Left ventricle myocardium inferior (tissue), 1 donor: ENCODE data around the gene VGLL1. TPM values are rescaled to one million over a fixed set of nuclear protein-coding genes. Genes with fewer than 3 reads are reported as not detected.

ENCODE experiments used
- DNase-seq: peaks from one replicate; pipeline ENCODE4 v3.0.0-alpha.2; 2020
- H3K27ac ChIP-seq: fragments of 200-600 bp; replicated peaks from 2 replicates; pipeline ENCODE4 v1.8.0; 2021
- H3K27me3 ChIP-seq: fragments of 200-600 bp; 2 replicates; pipeline ENCODE4 v1.8.0; 2021; ENCODE audit warnings: low read depth
- H3K36me3 ChIP-seq: fragments of 200-600 bp; 2 replicates; pipeline ENCODE4 v1.8.0; 2021
- H3K4me1 ChIP-seq: fragments of 200-600 bp; 2 replicates; pipeline ENCODE4 v1.8.0; 2021
- H3K4me3 ChIP-seq: fragments of 200-600 bp; 2 replicates; pipeline ENCODE4 v1.8.0; 2021; ENCODE audit warnings: mild to moderate bottlenecking, moderate library complexity
- H3K9me3 ChIP-seq: fragments of 200-600 bp; replicated peaks from 2 replicates; pipeline ENCODE4 v1.8.0; 2021
- intact Hi-C: fragments of 100-400 bp; cut with micrococcal nuclease; formaldehyde crosslinking; loops from one replicate; pipeline ENCODE4 v1.11.0; 2022
- long read RNA-seq: library from polyadenylated mRNA; unstranded; transcript quantifications from one replicate; pipeline ENCODE4 v2.0.0, GENCODE V29; 2021
- total RNA-seq: library from RNA; stranded (reverse); fragmentation: NEBNext Ultra II Directional; extraction: Animal tissue kit (Norgen Biotek cat#: 25700); gene quantifications from one replicate; pipeline ENCODE4 v1.2.1, GENCODE V29; 2021
- TF ChIP-seq, protein P1 (sequence below): fragments of 200-600 bp; IDR thresholded peaks from 2 replicates; pipeline ENCODE4 v1.8.0; 2021; ENCODE audit warnings: antibody characterized with exemption, mild to moderate bottlenecking, borderline replicate concordance
- donor health status: DM: no; HTN: yes; CAD: no; lungs with severe emphysema.

Gene VGLL1, protein sequence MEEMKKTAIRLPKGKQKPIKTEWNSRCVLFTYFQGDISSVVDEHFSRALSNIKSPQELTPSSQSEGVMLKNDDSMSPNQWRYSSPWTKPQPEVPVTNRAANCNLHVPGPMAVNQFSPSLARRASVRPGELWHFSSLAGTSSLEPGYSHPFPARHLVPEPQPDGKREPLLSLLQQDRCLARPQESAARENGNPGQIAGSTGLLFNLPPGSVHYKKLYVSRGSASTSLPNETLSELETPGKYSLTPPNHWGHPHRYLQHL
- not detected for total RNA-seq
- long read RNA-seq, result 0 reads

DNA sequence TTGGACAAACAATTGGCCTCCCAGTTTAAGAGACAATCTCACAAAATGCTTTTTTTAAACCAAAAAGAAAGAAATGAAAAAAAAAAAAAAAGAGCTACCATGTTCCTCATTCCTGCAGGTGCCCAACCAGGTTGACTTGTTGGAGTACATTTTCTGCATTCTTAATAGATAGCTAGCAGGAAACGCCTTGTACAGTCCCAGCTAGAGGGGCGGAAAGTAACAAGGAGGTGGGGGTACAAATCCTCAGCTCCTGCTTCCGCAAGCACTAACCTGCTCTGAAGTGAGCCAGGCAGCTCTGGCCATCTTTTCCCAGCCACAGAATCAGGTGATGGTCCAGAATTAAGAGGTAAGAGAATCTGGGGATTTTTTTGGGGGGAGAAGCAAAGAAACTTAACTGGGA, at the start of gene VGLL1:
TSS of gene VGLL1 (plus strand) at position 265 of the 400 bp plus-strand sequence. CDS start 3,806 bp downstream, outside the sequence.
- DNase-seq, result no peak

DNA sequence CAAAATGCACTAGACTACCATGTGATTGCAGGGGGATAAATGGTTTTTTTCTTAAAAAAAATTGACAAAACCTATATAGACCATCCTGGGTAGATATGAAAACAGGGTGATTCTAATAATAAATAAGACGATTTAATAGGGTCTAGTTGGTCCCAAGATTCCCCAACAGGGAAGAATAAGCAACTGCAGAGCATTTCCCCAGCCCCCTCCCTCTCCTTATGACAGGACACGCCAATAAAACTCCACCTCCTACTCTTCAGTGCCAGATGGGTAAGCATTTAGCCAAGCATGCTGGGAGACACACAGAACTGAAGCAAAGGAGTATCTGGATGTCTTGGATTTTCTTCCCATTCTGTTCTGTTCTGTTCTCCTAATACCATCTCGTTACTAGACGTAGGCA, 44.4 kb upstream of the VGLL1 start, which contains the start of gene BRS3:
TSS of gene BRS3 (plus strand) at position 301 of the 400 bp plus-strand sequence. CDS start 168 bp downstream, outside the sequence.
- Histone ChIP-seq H3K9me3 (no peaks in the 10 kb centered on the region), H3K27ac (no peak within 1 kb of the TSS), H3K4me1 (no peaks in the 10 kb centered on the region), H3K27me3 (peaks cover 24% of the 10 kb centered on the region), H3K4me3 (no peak within 1 kb of the TSS), H3K36me3 (no peaks in the 10 kb centered on the region)
- intact Hi-C loops, result no loop called here
- TF ChIP-seq, protein P1, sequence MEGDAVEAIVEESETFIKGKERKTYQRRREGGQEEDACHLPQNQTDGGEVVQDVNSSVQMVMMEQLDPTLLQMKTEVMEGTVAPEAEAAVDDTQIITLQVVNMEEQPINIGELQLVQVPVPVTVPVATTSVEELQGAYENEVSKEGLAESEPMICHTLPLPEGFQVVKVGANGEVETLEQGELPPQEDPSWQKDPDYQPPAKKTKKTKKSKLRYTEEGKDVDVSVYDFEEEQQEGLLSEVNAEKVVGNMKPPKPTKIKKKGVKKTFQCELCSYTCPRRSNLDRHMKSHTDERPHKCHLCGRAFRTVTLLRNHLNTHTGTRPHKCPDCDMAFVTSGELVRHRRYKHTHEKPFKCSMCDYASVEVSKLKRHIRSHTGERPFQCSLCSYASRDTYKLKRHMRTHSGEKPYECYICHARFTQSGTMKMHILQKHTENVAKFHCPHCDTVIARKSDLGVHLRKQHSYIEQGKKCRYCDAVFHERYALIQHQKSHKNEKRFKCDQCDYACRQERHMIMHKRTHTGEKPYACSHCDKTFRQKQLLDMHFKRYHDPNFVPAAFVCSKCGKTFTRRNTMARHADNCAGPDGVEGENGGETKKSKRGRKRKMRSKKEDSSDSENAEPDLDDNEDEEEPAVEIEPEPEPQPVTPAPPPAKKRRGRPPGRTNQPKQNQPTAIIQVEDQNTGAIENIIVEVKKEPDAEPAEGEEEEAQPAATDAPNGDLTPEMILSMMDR, result no peak
- DNase-seq, result no peak

More for the DNA sequence above, at the start of gene VGLL1:
- Histone ChIP-seq H3K9me3 (no peaks in the 10 kb centered on the region), H3K4me1 (no peaks in the 10 kb centered on the region), H3K36me3 (no peaks in the 10 kb centered on the region), H3K27me3 (no peaks in the 10 kb centered on the region), H3K27ac (no peak within 1 kb of the TSS), H3K4me3 (no peak within 1 kb of the TSS)
- TF ChIP-seq, protein P1, result no peak
- intact Hi-C loops, result no loop called here

DNA sequence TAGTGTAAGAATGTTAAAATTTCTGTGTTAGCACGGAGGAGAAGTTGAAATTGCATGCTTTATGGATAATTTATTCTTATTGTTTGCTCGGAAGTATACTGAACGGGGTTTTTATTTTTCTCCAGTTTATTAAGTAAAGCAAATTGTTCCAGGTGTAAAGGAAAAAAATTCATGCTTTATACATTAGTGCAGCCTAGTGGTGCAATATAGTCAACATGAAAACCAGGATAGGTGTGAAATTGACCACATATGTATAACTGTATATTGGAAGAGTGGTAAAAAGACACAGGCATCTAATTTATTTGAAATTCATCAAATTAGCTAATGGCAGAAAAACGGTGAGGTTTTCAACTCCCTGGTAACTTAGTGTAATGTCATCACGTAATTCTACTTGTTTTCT, 43.3 kb upstream of the VGLL1 start:
- TF ChIP-seq, protein P1, result no peak
- H3K36me3 ChIP-seq, result no peaks in the 10 kb centered on the region
- no peak for DNase-seq
- H3K4me3 ChIP-seq, result no peak overlapping the region
- H3K4me1 ChIP-seq, result no peaks in the 10 kb centered on the region
- intact Hi-C loops, result no loop called here
- H3K27ac ChIP-seq, result no peak overlapping the region
- H3K9me3 ChIP-seq, result no peaks in the 10 kb centered on the region
- H3K27me3 ChIP-seq, result peaks cover 24% of the 10 kb centered on the region

DNA sequence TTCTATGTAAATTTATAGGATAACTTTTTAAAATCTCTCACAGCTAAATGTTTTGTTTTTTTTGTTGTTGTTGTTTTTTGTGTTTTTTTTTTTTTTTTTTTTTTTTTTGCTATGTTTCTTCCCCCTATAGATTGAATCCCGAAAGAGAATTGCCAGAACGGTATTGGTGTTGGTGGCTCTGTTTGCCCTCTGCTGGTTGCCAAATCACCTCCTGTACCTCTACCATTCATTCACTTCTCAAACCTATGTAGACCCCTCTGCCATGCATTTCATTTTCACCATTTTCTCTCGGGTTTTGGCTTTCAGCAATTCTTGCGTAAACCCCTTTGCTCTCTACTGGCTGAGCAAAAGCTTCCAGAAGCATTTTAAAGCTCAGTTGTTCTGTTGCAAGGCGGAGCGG, 40.2 kb upstream of the VGLL1 start:
- TF ChIP-seq, protein P1, result no peak
- Histone ChIP-seq H3K36me3 (no peaks in the 10 kb centered on the region), H3K9me3 (no peaks in the 10 kb centered on the region), H3K4me3 (no peak overlapping the region), H3K4me1 (peaks cover 6% of the 10 kb centered on the region), H3K27me3 (peaks cover 24% of the 10 kb centered on the region), H3K27ac (no peak overlapping the region)
- intact Hi-C loops, result no loop called here
- DNase-seq, result no peak

DNA sequence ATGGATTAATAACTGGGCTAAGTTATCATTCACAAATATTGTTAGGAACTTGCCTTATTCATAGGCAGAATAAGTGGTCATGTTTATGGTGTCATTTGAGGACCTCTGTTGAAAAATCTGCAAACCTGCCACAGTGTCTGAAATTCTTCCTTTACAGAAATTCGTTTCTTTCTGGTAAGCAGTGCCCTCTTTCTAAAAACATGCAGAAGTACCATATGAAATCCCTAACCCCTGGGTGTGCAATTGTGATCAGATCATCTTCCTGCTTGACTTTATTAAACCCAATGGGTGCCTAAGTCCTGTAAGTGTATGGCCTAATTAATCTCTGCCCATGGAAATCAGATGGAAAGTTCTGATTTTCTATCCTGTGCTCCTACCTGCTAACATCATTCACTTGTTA, 39.0 kb upstream of the VGLL1 start:
- Histone ChIP-seq H3K27me3 (peaks cover 24% of the 10 kb centered on the region), H3K36me3 (no peaks in the 10 kb centered on the region), H3K9me3 (no peaks in the 10 kb centered on the region), H3K4me1 (peaks cover 12% of the 10 kb centered on the region), H3K4me3 (no peak overlapping the region), H3K27ac (no peak overlapping the region)
- no peak for DNase-seq
- intact Hi-C loops, result no loop called here
- TF ChIP-seq, protein P1, result no peak
